Uterus (tissue), 2 donors: ENCODE measurements around the gene DMRTC2.

ENCODE experiments used
- CTCF ChIP-seq, 4 experiments: fragments of 200-600 bp in 2 of 4; fragments of 450-650 bp in 2 of 4; sonication (generic) in 2 of 4; IDR thresholded peaks; one replicate each; pipeline ENCODE4 v1.5.1; 2016 to 2019; ENCODE audit warnings: antibody characterized with exemption in 4 of 4, mild to moderate bottlenecking in 2 of 4, moderate library complexity in 1 of 4
- POLR2A ChIP-seq, 2 donors: fragments of 450-650 bp; IDR thresholded peaks; one replicate each; pipeline ENCODE4 v1.6.1; 2016; ENCODE audit warnings: antibody characterized with exemption in 2 of 2, mild to moderate bottlenecking in 1 of 2, moderate library complexity in 1 of 2

- TF ChIP-seq CTCF (IDR thresholded peaks at IDR 0.05), result no peak
- TF ChIP-seq POLR2A (IDR thresholded peaks at IDR 0.05), result no peak
Measured at GRCh38 chr19:41799444-41800000, 45.3 kb upstream of the DMRTC2 start.
